Stomach (tissue), 4 donors: ENCODE results near the gene GALR3.

Experiments used
- CTCF ChIP-seq, 7 experiments: fragments of 450-650 bp in 4 of 7; fragments of 200-600 bp in 3 of 7; sonication (generic) in 3 of 7; IDR thresholded peaks; one replicate each; pipeline ENCODE4 v1.5.1; 2016 to 2019; ENCODE audit warnings: antibody characterized with exemption in 7 of 7, control low read depth in 2 of 7, mild to moderate bottlenecking in 1 of 7
- POLR2A ChIP-seq, 4 donors: fragments of 450-650 bp; IDR thresholded peaks; one replicate each; pipeline ENCODE4 v1.6.1; 2016; ENCODE audit warnings: antibody characterized with exemption in 4 of 4, control low read depth in 2 of 4, mild to moderate bottlenecking in 1 of 4, moderate library complexity in 1 of 4

- no peak for TF ChIP-seq CTCF (IDR thresholded peaks at IDR 0.05)
- no peak for TF ChIP-seq POLR2A (IDR thresholded peaks at IDR 0.05)
Measured at GRCh38 chr22:37823134-37823985, at the start of gene GALR3.
